ENCODE data around the gene CEP112.

CEP112 gene

GRCh38 chr17:65876985-65877384, 314.9 kb downstream of the CEP112 start:
- Mint-ChIP-seq H3K27me3 (peaks cover 1% of the 10 kb centered on the region), H3K9me3 (ENCODE audit: low read depth) (peaks cover 8% of the 10 kb centered on the region), H3K4me1 (ENCODE audit: low read depth) (peaks cover 3% of the 10 kb centered on the region), H3K4me3 (no peak overlapping the region), H3K27ac (no peak overlapping the region), H3K36me3 (peaks cover 9% of the 10 kb centered on the region)

- Mint-ChIP-seq H3K4me1 (ENCODE audit: low read depth) (no peaks in the 10 kb centered on the region), H3K27me3 (no peaks in the 10 kb centered on the region), H3K4me3 (no peak overlapping the region), H3K9me3 (ENCODE audit: low read depth) (no peaks in the 10 kb centered on the region), H3K36me3 (no peaks in the 10 kb centered on the region), H3K27ac (no peak overlapping the region)
Observed at GRCh38 chr17:65868881-65869280, 323.1 kb downstream of the CEP112 start.

- Mint-ChIP-seq H3K36me3 (no peaks in the 10 kb centered on the region), H3K9me3 (ENCODE audit: low read depth) (no peaks in the 10 kb centered on the region), H3K4me1 (ENCODE audit: low read depth) (no peaks in the 10 kb centered on the region), H3K27me3 (no peaks in the 10 kb centered on the region), H3K27ac (no peak overlapping the region), H3K4me3 (no peak overlapping the region)
Observed at GRCh38 chr17:65867014-65867413, 324.9 kb downstream of the CEP112 start.

GRCh38 chr17:65865715-65866425, 326.1 kb downstream of the CEP112 start:
- Mint-ChIP-seq H3K9me3 (ENCODE audit: low read depth) (no peaks in the 10 kb centered on the region), H3K27ac (no peak overlapping the region), H3K4me1 (ENCODE audit: low read depth) (no peaks in the 10 kb centered on the region), H3K27me3 (no peaks in the 10 kb centered on the region), H3K4me3 (no peak overlapping the region), H3K36me3 (no peaks in the 10 kb centered on the region)

- H3K27me3 Mint-ChIP-seq = no peaks in the 10 kb centered on the region
- no peaks in the 10 kb centered on the region for H3K4me1 Mint-ChIP-seq (ENCODE audit: low read depth)
- H3K36me3 Mint-ChIP-seq = no peaks in the 10 kb centered on the region
- no peak overlapping the region for H3K27ac Mint-ChIP-seq
- no peak overlapping the region for H3K4me3 Mint-ChIP-seq
- no peaks in the 10 kb centered on the region for H3K9me3 Mint-ChIP-seq (ENCODE audit: low read depth)
Observed at GRCh38 chr17:65864394-65864793, 327.5 kb downstream of the CEP112 start.

GRCh38 chr17:65857718-65858117, 334.2 kb downstream of the CEP112 start:
- H3K4me3 Mint-ChIP-seq = no peak overlapping the region
- no peak overlapping the region for H3K27ac Mint-ChIP-seq
- H3K4me1 Mint-ChIP-seq (ENCODE audit: low read depth) = no peaks in the 10 kb centered on the region
- H3K27me3 Mint-ChIP-seq = peaks cover 2% of the 10 kb centered on the region
- no peaks in the 10 kb centered on the region for H3K36me3 Mint-ChIP-seq
- H3K9me3 Mint-ChIP-seq (ENCODE audit: low read depth) = no peaks in the 10 kb centered on the region

- peaks cover 3% of the 10 kb centered on the region for H3K27me3 Mint-ChIP-seq
- H3K9me3 Mint-ChIP-seq (ENCODE audit: low read depth) = no peaks in the 10 kb centered on the region
- H3K4me3 Mint-ChIP-seq = no peak overlapping the region
- H3K36me3 Mint-ChIP-seq = no peaks in the 10 kb centered on the region
- H3K4me1 Mint-ChIP-seq (ENCODE audit: low read depth) = no peaks in the 10 kb centered on the region
- no peak overlapping the region for H3K27ac Mint-ChIP-seq
Observed at GRCh38 chr17:65856865-65857264, 335.1 kb downstream of the CEP112 start.

GRCh38 chr17:65855675-65856074, 336.3 kb downstream of the CEP112 start:
- Mint-ChIP-seq H3K27ac (no peak overlapping the region), H3K27me3 (peaks cover 3% of the 10 kb centered on the region), H3K4me1 (ENCODE audit: low read depth) (no peaks in the 10 kb centered on the region), H3K9me3 (ENCODE audit: low read depth) (no peaks in the 10 kb centered on the region), H3K4me3 (no peak overlapping the region), H3K36me3 (no peaks in the 10 kb centered on the region)

GRCh38 chr17:65855245-65855644, 336.7 kb downstream of the CEP112 start:
- no peak overlapping the region for H3K4me3 Mint-ChIP-seq
- H3K4me1 Mint-ChIP-seq (ENCODE audit: low read depth) = no peaks in the 10 kb centered on the region
- peaks cover 3% of the 10 kb centered on the region for H3K36me3 Mint-ChIP-seq
- no peaks in the 10 kb centered on the region for H3K9me3 Mint-ChIP-seq (ENCODE audit: low read depth)
- H3K27ac Mint-ChIP-seq = no peak overlapping the region
- peaks cover 3% of the 10 kb centered on the region for H3K27me3 Mint-ChIP-seq

- no peaks in the 10 kb centered on the region for H3K9me3 Mint-ChIP-seq (ENCODE audit: low read depth)
- peaks cover 3% of the 10 kb centered on the region for H3K27me3 Mint-ChIP-seq
- peaks cover 4% of the 10 kb centered on the region for H3K36me3 Mint-ChIP-seq
Observed at GRCh38 chr17:65853816-65854215, 338.1 kb downstream of the CEP112 start.

GRCh38 chr17:65852911-65853310, 339.0 kb downstream of the CEP112 start:
- no peak overlapping the region for H3K27ac Mint-ChIP-seq
- no peak overlapping the region for H3K4me3 Mint-ChIP-seq
- no peaks in the 10 kb centered on the region for H3K4me1 Mint-ChIP-seq (ENCODE audit: low read depth)
- peaks cover 3% of the 10 kb centered on the region for H3K27me3 Mint-ChIP-seq
- peaks cover 6% of the 10 kb centered on the region for H3K36me3 Mint-ChIP-seq
- H3K9me3 Mint-ChIP-seq (ENCODE audit: low read depth) = no peaks in the 10 kb centered on the region

More at GRCh38 chr17:65853816-65854215, 338.1 kb downstream of the CEP112 start:
- Mint-ChIP-seq H3K4me3 (no peak overlapping the region), H3K4me1 (ENCODE audit: low read depth) (no peaks in the 10 kb centered on the region), H3K27ac (no peak overlapping the region)

GRCh38 chr17:65851965-65852736, 339.8 kb downstream of the CEP112 start:
- Mint-ChIP-seq H3K4me3 (no peak overlapping the region), H3K4me1 (ENCODE audit: low read depth) (no peaks in the 10 kb centered on the region), H3K27ac (no peak overlapping the region), H3K9me3 (ENCODE audit: low read depth) (no peaks in the 10 kb centered on the region), H3K36me3 (peaks cover 6% of the 10 kb centered on the region), H3K27me3 (peaks cover 3% of the 10 kb centered on the region)

- Mint-ChIP-seq H3K36me3 (peaks cover 6% of the 10 kb centered on the region), H3K27ac (no peak overlapping the region), H3K4me1 (ENCODE audit: low read depth) (no peaks in the 10 kb centered on the region), H3K4me3 (no peak overlapping the region), H3K27me3 (peaks cover 1% of the 10 kb centered on the region), H3K9me3 (ENCODE audit: low read depth) (no peaks in the 10 kb centered on the region)
Observed at GRCh38 chr17:65850486-65850885, 341.4 kb downstream of the CEP112 start.

- no peaks in the 10 kb centered on the region for H3K4me1 Mint-ChIP-seq (ENCODE audit: low read depth)
- H3K27ac Mint-ChIP-seq = no peak overlapping the region
- peaks cover 1% of the 10 kb centered on the region for H3K27me3 Mint-ChIP-seq
- peaks cover 6% of the 10 kb centered on the region for H3K36me3 Mint-ChIP-seq
- H3K4me3 Mint-ChIP-seq = no peak overlapping the region
- no peaks in the 10 kb centered on the region for H3K9me3 Mint-ChIP-seq (ENCODE audit: low read depth)
Observed at GRCh38 chr17:65848751-65849150, 343.2 kb downstream of the CEP112 start.

- Mint-ChIP-seq H3K27ac (no peak overlapping the region), H3K27me3 (no peaks in the 10 kb centered on the region), H3K36me3 (no peaks in the 10 kb centered on the region), H3K4me3 (no peak overlapping the region), H3K4me1 (ENCODE audit: low read depth) (no peaks in the 10 kb centered on the region), H3K9me3 (ENCODE audit: low read depth) (peaks cover 2% of the 10 kb centered on the region)
Observed at GRCh38 chr17:65841089-65841488, 350.8 kb downstream of the CEP112 start.
